SJCRH30 (cell line): Measurements from ENCODE around the gene TMTC2. TPM values are rescaled to one million over a fixed set of nuclear protein-coding genes. Genes with fewer than 3 reads are reported as not detected.

Experiments used
- DNase-seq, 2 experiments: peaks; one replicate each; pipeline ENCODE4 v3.0.0-alpha.2; 2015 to 2020
- H3K27ac ChIP-seq: fragments of 250-450 bp; sonication (Bioruptor Pico); 2 replicates; pipeline ENCODE4 v1.5.1; 2020; ENCODE audit warnings: mild to moderate bottlenecking, moderate library complexity
- H3K27me3 ChIP-seq: fragments of 250-450 bp; sonication (Bioruptor Pico); 2 replicates; pipeline ENCODE4 v1.5.1; 2020; ENCODE audit warnings: mild to moderate bottlenecking, moderate library complexity
- H3K36me3 ChIP-seq: fragments of 250-450 bp; sonication (Bioruptor Pico); 2 replicates; pipeline ENCODE4 v1.5.1; 2020; ENCODE audit warnings: mild to moderate bottlenecking, moderate library complexity
- H3K4me1 ChIP-seq: fragments of 250-450 bp; sonication (Bioruptor Pico); 2 replicates; pipeline ENCODE4 v1.5.1; 2020; ENCODE audit warnings: mild to moderate bottlenecking, moderate library complexity
- H3K4me3 ChIP-seq: fragments of 250-450 bp; sonication (Bioruptor Pico); 2 replicates; pipeline ENCODE4 v1.5.1; 2020; ENCODE audit warnings: mild to moderate bottlenecking, moderate library complexity
- H3K9me3 ChIP-seq: fragments of 250-450 bp; sonication (Bioruptor Pico); replicated peaks from 2 replicates; pipeline ENCODE4 v1.5.1; 2020; ENCODE audit warnings: mild to moderate bottlenecking, moderate library complexity
- total RNA-seq: library from RNA; depleted of rRNA; stranded (reverse); fragments of >200 nt; shearing (Covaris generic); gene quantifications from 2 replicates; pipeline ENCODE4 v1.2.3, GENCODE V29; 2014; rRNA removed

The TMTC2 gene
- 6.5 and 7.5 TPM in 2 replicates for total RNA-seq

- H3K4me3 ChIP-seq: peak within 1 kb of the TSS; percentile 95
- DNase-seq: peak; percentile 87 to 89
- H3K9me3 ChIP-seq: no peaks in the 10 kb centered on the region
- no peaks in the 10 kb centered on the region for H3K36me3 ChIP-seq
- H3K27me3 ChIP-seq: no peaks in the 10 kb centered on the region
- H3K4me1 ChIP-seq: no peaks in the 10 kb centered on the region
- H3K27ac ChIP-seq: peak within 1 kb of the TSS; percentile 40; the same call in 1 of the 2 replicates
These were observed at the start of gene TMTC2 for GRCh38 chr12:82686168-82687020. Gene TMTC2 (plus strand): TSS chr12:82686906.

- Histone ChIP-seq H3K4me3 (no peak overlapping the region), H3K36me3 (no peaks in the 10 kb centered on the region), H3K9me3 (no peaks in the 10 kb centered on the region), H3K27ac (no peak overlapping the region), H3K27me3 (no peaks in the 10 kb centered on the region), H3K4me1 (no peaks in the 10 kb centered on the region)
- DNase-seq: no peak
These were observed 48.4 kb upstream of the TMTC2 start for GRCh38 chr12:82638324-82638723.

- Histone ChIP-seq H3K36me3 (no peaks in the 10 kb centered on the region), H3K27ac (no peak overlapping the region), H3K4me1 (no peaks in the 10 kb centered on the region), H3K27me3 (no peaks in the 10 kb centered on the region), H3K9me3 (no peaks in the 10 kb centered on the region), H3K4me3 (no peak overlapping the region)
- DNase-seq: no peak
These were observed 41.8 kb upstream of the TMTC2 start for GRCh38 chr12:82644896-82645295.

GRCh38 chr12:82645414-82645813 lies 41.3 kb upstream of the TMTC2 start:
- Histone ChIP-seq H3K27me3 (no peaks in the 10 kb centered on the region), H3K4me3 (no peak overlapping the region), H3K4me1 (peaks cover 2% of the 10 kb centered on the region), H3K9me3 (no peaks in the 10 kb centered on the region), H3K36me3 (no peaks in the 10 kb centered on the region), H3K27ac (no peak overlapping the region)
- DNase-seq: no peak

- no peak overlapping the region for H3K27ac ChIP-seq
- H3K27me3 ChIP-seq: no peaks in the 10 kb centered on the region
- H3K36me3 ChIP-seq: no peaks in the 10 kb centered on the region
- H3K9me3 ChIP-seq: no peaks in the 10 kb centered on the region
- no peak overlapping the region for H3K4me3 ChIP-seq
- peaks cover 10% of the 10 kb centered on the region for H3K4me1 ChIP-seq
- DNase-seq: no peak
These were observed 38.9 kb upstream of the TMTC2 start for GRCh38 chr12:82647853-82648252.

GRCh38 chr12:82648259-82648909 lies 38.3 kb upstream of the TMTC2 start:
- no peak overlapping the region for H3K4me3 ChIP-seq
- no peaks in the 10 kb centered on the region for H3K9me3 ChIP-seq
- H3K36me3 ChIP-seq: no peaks in the 10 kb centered on the region
- H3K27me3 ChIP-seq: no peaks in the 10 kb centered on the region
- no peak for DNase-seq
- H3K27ac ChIP-seq: no peak overlapping the region
- peaks cover 10% of the 10 kb centered on the region for H3K4me1 ChIP-seq

- H3K4me3 ChIP-seq: no peak overlapping the region
- H3K27ac ChIP-seq: peak overlapping the region; percentile 17; the same call in 1 of the 2 replicates
- peaks cover 10% of the 10 kb centered on the region for H3K4me1 ChIP-seq
- no peaks in the 10 kb centered on the region for H3K9me3 ChIP-seq
- H3K27me3 ChIP-seq: no peaks in the 10 kb centered on the region
- no peaks in the 10 kb centered on the region for H3K36me3 ChIP-seq
- DNase-seq: peak; percentile 44 to 64
These were observed 35.9 kb upstream of the TMTC2 start for GRCh38 chr12:82650627-82651337.

GRCh38 chr12:82651489-82651888 lies 35.2 kb upstream of the TMTC2 start:
- Histone ChIP-seq H3K27me3 (no peaks in the 10 kb centered on the region), H3K4me3 (no peak overlapping the region), H3K9me3 (no peaks in the 10 kb centered on the region), H3K27ac (no peak overlapping the region), H3K36me3 (no peaks in the 10 kb centered on the region), H3K4me1 (peaks cover 10% of the 10 kb centered on the region)
- DNase-seq: no peak

- Histone ChIP-seq H3K4me3 (no peak overlapping the region), H3K36me3 (no peaks in the 10 kb centered on the region), H3K9me3 (no peaks in the 10 kb centered on the region), H3K27me3 (no peaks in the 10 kb centered on the region), H3K27ac (no peak overlapping the region), H3K4me1 (peaks cover 10% of the 10 kb centered on the region)
- DNase-seq: no peak
These were observed 34.6 kb upstream of the TMTC2 start for GRCh38 chr12:82652071-82652470.

- DNase-seq: no peak
- H3K4me3 ChIP-seq: no peak overlapping the region
- no peak overlapping the region for H3K27ac ChIP-seq
- H3K4me1 ChIP-seq: peaks cover 12% of the 10 kb centered on the region
- no peaks in the 10 kb centered on the region for H3K9me3 ChIP-seq
- H3K27me3 ChIP-seq: no peaks in the 10 kb centered on the region
- no peaks in the 10 kb centered on the region for H3K36me3 ChIP-seq
These were observed 31.0 kb upstream of the TMTC2 start for GRCh38 chr12:82655751-82656150.

- Histone ChIP-seq H3K36me3 (no peaks in the 10 kb centered on the region), H3K4me3 (no peak overlapping the region), H3K27ac (no peak overlapping the region), H3K27me3 (no peaks in the 10 kb centered on the region), H3K9me3 (no peaks in the 10 kb centered on the region), H3K4me1 (peaks cover 12% of the 10 kb centered on the region)
- no peak for DNase-seq
These were observed 27.1 kb upstream of the TMTC2 start for GRCh38 chr12:82659343-82660207.

GRCh38 chr12:82660541-82661325 lies 26.0 kb upstream of the TMTC2 start:
- no peak overlapping the region for H3K4me3 ChIP-seq
- H3K36me3 ChIP-seq: no peaks in the 10 kb centered on the region
- peaks cover 12% of the 10 kb centered on the region for H3K4me1 ChIP-seq
- DNase-seq: peak; percentile 18 to 54
- no peaks in the 10 kb centered on the region for H3K9me3 ChIP-seq
- H3K27ac ChIP-seq: no peak overlapping the region
- no peaks in the 10 kb centered on the region for H3K27me3 ChIP-seq

GRCh38 chr12:82663893-82664292 lies 22.8 kb upstream of the TMTC2 start:
- Histone ChIP-seq H3K4me1 (peaks cover 12% of the 10 kb centered on the region), H3K4me3 (no peak overlapping the region), H3K27me3 (no peaks in the 10 kb centered on the region), H3K9me3 (no peaks in the 10 kb centered on the region), H3K36me3 (no peaks in the 10 kb centered on the region), H3K27ac (no peak overlapping the region)
- no peak for DNase-seq
